HG03097 (cell line): ENCODE measurements around the gene RFTN1.

Experiments used
- ATAC-seq: cut with Tn5 transposase; IDR thresholded peaks from one replicate; pipeline ENCODE4 v1.9.1; 2021; ENCODE audit not compliant: unreplicated experiment, low FRiP score

RFTN1 gene

DNA sequence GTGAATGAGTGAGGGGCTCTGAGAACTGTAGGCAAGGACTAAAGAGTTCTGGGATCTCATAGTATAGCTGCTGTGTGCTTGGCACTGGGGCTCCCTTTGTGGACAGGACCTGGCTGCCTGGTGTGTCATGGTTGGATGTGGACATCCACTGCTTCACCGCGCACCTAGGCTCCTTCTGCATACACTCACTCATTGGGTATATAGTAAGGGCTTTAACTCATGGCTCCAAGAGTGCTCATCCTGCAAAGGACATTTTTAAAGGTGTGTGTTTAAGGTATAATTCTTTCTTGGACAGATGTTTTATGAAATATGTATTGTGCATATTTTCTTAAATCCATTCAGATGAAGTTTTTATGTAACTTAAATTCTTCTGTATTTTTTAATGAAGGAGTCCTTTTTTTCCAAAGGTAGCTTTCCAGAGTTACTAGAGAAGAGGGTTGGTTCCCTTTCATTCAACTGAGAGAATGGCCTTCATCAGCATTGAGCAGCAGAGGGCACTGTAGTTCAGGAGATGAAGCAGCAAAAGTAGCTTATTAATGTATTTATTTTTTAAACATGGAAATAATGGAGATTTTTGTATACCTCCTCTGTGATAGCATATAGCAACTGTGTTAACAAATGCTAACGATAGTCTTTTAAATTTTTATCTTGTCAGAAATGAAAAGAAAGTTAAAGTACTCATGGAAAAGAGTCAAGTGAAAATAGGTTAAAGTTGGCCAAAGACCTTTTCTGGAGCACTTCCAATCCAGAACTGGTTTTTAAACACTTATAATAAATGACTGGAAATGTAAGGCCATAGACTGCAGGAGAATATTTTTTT lies 223.3 kb downstream of the RFTN1 start:
- ATAC-seq: peak; percentile 45

DNA sequence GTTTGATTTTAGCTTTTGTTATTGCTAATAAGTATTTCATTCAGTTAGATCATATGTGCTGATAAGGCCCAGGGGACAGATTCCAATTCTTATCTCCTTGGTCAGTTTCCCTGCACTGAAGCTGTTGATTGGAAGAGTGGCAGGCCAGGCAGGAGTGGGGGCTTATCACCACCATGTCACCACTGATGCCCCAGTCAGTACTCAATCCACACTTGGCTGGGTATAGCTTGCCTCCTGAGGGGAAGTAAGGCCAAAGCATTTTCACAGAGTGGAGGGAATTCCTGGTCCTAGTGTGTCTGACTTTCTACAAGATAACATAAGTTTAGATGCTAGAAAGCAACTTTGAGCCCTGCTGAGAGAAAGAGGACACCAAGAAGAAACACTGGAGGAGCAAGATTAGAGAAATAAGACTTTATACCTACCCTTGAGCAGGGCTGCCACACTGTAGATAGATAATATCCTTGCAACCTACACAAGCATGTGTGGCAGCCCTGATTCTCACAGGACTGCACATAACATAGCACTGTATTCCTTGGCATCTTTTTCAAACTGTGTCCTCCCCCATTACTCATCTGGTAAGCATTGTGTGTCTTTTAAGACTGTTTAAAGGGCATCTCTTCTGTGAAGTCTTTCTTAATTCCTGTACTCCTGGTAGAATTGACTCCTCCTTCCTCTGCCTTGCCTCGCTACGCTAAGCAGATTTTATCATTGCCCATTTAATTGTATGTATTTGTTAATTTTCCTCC lies 224.2 kb downstream of the RFTN1 start:
- ATAC-seq: no peak

DNA sequence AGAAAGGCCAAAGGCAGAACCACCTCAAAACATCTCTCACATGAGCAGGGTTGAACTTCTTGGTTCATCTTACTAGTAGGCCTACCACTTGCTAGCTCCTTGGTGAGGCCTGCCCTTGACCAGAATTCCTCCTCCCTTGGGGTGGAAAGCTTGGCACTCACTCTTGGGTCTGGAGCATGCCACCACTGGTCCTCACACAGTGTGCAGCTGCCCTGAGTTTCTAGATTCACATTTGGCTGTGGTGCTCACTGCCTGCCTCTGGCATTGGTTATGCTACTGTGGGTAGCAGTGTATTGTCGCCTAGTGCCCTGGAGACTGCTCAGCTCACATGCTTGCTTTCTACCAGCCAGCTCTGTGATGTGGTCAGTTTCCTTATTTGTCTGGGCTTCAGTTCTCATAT lies 224.8 kb downstream of the RFTN1 start:
- ATAC-seq: no peak

DNA sequence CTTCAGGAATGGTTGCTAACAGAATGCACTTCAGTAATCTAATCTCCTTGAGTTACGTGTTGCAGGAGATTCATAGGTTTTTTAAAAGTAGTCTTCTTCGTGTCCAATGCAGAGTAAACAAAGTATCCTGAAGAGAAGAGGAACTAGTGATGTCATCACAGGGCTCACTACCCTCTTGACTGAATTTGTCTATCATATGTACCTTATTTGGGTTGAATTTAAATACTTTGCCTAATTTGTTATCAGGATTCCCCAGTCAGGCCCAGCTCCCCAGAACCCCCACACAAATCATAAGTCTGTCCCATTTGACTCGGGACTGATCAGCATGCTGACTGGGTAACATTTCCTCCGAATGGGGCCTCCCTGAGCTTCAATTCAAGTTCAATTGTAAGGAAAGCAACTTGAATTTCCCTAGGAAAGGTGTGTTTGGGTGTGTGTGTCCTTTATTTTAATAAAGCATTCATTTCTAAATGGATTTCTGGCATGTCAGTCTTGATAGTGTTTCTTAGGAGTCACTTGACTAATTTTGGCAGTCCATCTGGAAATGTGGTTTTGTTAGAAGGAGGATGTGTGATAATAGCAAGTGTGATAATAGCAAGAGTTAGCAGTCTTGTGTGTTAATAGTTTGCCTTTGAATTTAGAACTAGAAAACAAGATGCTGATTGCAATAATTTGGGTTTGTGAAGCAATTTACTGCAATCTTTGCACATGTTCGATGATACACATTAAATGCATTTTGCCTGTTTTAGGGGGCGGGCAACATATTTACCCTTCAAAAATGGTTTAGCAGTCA lies 226.6 kb downstream of the RFTN1 start:
- no peak for ATAC-seq

DNA sequence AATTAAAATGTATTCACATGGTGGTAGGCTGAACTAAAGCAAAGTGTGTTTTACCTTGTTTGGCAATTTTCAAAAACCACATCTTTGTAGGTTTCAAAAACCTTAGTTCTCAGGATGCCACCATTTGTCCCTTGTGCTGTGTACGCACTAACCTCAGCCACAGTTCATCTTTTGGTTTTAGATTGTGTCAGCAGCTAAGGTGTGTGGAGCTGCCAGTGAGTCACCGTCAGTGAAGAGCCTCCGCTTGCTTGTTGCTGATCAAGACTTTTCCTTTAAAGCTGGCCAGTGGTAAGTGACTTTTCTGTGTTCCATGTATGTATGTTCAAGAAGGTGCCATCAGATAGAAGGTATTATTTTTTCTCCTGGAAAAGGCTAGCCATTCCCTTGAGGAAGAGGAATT lies 227.3 kb downstream of the RFTN1 start:
- no peak for ATAC-seq

DNA sequence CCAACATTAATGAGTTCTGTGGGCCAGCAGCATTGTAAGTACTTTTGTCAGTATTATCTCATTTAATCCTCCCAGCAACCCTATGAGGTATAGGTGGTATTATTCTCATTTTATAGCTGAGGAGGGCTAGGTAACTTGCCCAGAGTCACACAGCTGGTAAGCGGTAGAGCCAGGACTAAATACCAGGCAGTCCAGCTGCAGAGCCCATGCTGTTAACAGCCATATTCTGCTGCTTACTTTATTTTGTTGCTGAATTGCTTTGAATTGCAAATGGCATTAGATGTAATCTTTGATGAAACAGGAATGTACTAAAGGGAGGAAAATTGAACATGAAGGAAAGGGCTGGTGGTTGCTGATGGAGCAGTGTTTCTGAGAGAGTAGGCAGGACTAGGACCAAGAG lies 228.9 kb downstream of the RFTN1 start:
- ATAC-seq: no peak

DNA sequence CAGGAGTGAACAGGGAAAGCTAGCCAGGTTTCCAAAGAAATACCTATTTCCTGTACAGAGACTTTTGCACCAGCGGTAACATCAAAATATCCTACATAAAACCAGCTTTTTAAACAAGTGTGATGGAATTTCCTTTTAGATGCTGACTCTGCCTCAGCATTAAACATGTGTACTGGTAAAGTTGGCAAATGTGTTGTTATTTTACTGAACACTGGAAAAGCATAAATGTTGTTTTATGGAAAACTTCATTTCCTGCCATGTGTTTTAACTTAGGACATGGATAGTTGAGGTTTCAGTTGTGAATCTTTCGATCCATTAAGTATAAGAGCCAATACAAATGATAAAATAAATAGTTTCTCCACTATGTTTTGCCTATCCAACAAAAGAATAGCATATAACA lies 232.8 kb downstream of the RFTN1 start:
- no peak for ATAC-seq

DNA sequence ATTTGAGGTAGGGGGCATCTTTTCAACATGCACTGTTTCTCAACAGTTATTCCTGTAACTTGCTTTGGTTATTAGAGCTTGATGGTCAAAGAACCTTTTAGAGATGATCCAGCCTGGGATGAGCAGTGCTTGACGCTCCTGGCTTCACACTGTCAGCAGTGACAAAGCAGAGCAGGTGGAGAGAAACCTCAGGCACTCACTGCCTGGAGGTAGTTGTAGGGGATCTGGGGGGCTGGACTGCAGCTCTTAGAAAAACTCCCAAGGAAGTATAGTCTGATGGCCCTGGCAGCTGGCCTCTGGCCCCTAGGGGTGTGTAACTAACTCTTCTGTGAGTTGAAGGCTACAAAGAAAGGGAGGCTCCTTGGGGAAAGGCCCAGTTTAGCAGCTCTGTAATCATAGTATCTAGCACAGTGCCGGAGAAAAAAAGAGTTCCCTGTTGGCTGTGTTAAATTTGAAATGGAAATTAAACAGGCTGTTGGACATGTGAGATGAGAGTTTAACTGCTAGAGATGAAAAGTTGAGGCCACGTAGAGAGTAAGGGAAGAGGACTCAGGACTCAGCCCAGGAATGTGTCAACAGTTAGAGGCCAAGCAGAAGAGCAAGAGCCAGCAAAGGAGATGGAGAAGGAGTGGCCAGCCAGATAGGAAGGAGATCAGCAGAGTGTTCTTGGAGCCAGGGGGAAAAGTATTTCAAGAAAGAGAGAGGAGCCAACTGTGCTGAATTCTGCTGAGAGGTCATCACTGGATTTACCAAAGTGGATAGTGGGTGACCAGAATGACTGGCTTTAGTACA lies 234.3 kb downstream of the RFTN1 start:
- no peak for ATAC-seq

DNA sequence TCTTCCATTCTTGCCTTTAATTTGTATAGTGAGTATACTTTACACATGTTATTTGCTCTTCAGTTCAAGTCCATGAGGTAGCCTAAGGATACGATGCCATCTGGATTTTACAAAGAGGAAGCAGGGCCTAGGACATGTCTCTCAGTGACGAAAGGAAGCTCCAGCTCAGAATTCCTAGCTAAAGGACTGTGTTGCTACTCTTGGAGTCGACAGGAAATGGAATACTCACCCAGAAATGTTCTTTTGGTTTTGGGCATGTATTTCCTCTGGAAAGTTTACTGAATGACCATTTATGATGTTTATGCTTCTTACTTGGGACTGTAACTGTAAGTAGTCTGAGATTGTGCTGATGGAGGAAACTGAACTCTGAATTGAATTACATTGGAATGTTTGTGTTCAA lies 236.0 kb downstream of the RFTN1 start:
- ATAC-seq: no peak

DNA sequence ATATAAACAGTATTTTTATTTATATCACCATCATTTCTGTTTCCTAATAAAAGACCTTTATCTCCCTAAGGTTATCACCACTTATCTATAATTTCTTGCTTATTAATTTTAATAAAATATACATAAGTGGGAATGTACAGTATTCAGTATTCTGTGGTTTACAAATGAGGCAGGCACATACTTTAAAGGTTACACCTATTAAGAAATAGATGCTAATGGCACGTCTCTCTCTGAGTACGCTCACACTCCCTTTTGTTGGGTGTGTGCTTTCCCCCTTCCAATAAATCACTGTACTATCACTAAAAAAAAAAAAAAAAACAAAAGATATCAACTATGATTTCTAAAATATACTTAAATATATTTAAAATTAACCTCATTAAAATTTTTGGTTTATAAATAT lies 239.6 kb downstream of the RFTN1 start:
- no peak for ATAC-seq

DNA sequence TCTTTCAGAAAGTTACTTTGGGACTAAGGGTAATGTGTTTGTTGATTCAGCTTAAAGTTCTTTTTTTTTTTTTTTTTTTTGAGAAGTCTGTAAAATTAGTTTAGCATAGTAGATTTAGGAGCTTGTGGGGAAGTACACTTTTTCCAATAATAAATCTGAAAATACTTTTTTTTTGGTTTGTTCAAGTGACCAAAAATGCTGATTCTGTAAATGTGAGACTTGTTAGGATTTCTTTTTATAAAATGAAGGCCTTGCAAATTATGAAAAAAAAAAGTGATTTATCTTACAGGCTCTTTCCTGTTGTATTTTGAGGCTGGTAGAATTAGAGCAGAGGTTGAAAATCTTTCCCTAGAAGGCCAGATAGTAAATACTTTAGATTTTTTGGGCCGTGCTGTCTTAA lies 240.9 kb downstream of the RFTN1 start:
- ATAC-seq: no peak

DNA sequence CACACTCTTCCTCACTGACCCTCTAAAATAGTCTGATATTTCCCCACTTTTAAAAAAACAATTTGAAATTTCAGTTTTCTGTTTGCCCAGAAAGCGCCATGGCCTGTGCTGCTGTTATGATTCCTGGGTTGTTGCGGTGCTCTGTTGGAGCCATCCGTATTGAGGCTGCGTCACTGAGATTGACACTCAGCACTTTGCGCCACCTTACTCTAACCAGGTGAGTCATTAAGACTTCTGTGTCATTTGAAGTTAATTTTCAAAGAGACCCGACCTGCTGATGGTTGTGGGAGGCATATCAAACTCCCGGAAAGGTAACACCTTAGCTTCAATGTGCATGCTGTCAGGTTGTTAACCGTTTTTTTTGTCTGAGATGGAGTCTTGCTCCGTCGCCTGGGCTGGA lies 242.6 kb downstream of the RFTN1 start:
- no peak for ATAC-seq

DNA sequence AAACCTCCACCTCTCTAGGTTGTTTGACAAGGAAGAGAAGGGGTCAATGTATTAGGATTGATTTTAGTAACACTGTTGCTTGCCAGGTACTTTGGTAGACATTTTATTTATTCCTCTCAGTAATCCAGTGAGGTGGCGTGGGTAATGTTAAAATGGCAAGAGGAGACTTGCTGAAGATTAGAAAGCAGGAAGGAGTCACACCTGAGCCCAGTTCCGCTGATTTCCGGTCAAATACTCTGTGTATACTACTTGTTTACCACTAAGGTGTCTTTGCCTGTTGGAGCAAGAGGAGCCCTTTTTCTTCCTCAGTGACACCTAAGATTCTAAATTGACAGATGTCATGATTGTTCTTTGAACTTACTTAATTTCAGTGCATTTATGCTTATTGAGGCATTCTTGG lies 246.8 kb downstream of the RFTN1 start:
- ATAC-seq: no peak
